Stimulated activated CD8-positive, alpha-beta memory T cell treated with anti-CD3 and anti-CD28 coated beads, Interleukin-2, amount 100 ng/mL, for 1 hour (primary cell): ENCODE measurements around the gene ZBTB46.
"Not testable (repeated sequence)": the region's sequence is repeated elsewhere in the genome, so short reads cannot be mapped to it uniquely, and the experiment has no call there.

Experiments used
- DNase-seq, 2 donors: peaks; one replicate each; pipeline ENCODE4 v3.0.0-alpha.2; 2020; ENCODE audit warnings: low read depth in 2 of 2

The ZBTB46 gene

DNA sequence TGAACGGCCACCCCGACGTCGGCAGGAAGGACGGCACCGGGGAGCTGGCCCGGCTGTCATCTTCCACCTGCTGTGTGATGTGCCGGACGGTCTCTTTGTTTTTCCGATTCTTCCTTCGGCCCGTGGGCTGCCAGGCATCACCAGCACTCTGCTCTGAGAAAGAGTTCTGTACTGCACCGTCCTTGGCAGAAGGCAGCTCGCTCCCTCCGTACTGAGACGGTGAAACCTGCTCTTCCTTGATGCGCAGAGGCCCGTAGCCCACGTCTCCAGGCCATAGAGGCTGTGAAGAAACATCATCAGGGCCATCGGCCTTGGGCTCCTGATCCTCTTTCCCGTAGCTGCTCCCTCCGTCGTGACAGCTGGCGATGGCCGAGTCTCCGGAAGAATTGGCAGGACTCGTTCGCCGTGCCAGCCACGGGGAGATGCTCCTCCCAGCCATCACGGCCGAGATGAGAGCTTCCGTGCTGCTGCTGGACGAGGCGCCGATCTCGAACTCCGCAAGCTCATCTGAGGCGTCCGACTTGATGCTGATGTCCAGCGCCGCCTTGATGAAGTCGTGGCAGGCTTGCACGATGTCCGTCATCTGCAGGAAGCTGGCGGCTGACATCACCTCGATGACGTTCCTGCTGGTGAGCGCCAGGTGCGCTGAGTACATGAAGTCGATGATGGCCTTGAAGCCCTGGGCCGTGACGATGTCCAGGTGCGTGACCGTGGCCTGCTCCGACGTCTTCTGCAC, 41.1 kb downstream of the ZBTB46 start:
- DNase-seq: no peak

DNA sequence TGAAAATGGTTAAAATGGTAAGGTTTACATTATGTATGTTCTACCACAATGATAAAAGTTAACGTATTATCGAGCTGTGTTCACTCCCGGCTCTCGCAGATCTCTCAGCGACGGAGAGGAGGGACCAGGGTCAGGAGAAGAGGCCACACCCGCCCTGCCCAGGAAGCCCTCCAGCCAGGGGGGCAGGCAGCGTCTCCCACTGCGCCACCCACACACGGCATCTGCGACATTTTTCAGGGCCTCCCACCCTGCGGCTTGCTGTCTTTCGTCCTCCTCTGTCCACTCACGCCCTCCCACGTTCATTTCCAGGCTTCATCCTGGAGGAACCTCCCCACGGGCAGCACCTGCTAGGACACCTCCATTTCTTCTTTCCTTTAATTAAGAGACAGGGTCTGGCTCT, 43.3 kb downstream of the ZBTB46 start:
- DNase-seq: no peak

DNA sequence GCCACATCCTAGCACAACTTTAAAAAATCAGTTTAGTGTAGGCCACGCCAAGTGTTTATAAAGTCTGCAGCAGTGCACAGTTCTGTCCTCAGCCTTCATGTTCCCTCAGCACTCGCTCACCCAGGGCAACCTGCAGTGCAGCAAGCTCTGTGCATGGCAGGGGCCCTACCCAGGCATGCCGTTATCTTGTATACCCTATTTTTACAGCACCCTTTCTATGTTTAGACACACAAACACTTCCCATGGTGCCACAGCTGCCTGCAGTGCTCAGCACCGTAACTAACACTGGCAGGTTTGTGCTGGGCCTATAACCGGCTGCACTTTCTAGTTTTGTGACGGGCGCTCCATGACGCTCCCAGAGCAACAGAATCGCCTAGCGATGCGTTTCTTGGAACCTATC, 43.8 kb downstream of the ZBTB46 start:
- no peak for DNase-seq

DNA sequence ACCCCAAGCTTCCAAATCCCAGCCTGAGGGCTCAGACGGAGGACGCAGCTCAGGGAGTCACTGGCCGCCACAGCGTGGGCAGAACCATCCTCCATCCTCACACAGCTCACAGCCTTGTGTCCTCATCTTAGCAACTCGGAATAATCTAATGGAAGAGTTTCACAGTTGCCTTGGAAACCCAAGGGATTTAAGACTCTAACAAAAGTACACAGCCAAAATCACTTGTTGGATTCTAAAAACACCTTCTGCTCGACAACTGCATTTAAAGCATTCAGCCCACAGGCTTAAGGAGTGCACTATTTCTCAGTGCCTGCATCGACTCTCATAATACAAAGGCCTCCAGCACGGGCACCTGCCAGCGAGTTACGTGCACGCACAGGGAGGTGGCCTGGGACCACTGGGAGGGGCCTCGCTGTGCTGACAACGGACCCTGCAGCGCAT, 45.4 kb downstream of the ZBTB46 start:
- no peak for DNase-seq

DNA sequence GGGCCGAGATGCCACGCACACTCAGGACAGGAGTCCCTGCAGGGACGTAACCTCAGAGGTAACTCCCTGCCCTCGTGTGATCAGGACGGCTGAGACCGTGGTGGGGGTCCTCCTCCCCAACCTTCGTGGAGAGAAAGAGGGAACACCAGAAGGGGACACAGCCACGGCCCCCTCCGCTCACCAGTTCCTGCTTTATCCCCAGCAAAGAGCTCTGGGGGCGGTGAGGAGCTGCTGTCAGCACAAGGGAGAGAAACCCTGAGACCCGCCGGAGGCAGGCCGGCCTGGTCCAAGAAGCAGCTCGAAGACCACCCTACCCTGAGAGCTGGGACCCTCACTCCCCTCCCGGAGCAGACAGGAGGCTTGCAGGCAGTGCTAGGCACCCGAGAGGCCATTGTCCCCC, 47.1 kb downstream of the ZBTB46 start:
- no peak for DNase-seq

DNA sequence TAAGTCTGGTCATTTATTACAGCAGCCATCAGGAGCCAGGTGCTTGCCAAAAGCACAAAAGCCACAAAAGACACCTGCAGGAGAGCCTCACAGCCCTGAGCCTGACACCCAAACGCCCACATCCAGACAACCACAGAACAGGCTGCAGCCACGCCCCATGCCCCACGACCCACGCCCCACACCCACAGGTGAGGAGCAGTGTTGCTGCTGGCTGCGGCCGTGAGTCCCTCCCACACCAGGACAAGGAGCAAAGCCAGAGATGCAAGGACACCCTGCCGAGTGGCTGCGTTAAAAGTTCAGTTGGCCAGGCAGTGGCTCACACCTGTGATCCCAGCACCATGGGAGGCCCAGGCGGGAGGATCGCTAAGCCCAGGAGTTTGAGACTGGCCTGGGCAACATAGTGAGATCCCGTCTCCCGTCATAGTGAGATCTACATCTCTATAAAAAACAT, 48.5 kb downstream of the ZBTB46 start:
- no peak for DNase-seq

DNA sequence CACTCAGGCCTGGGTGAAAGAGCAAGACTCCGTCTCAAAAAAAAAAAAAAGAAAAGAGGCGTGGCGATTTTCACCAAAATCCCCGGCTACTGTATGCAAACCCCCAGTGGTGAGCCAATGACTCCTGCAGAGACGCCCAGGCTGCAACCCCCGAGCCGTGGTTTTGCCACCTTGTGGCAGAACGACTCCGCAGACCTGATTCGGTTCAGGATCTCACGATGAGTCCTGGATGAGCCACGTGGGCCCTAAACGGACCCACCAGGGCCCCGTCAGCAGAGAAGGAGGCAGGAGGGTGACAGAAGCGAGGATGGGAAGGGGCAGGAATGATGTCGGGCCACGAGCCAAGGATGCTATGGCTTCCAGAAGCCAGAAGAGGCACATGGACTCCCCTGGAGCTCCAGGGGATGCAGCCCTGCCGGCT, 49.0 kb downstream of the ZBTB46 start:
- peak; percentile 17 to 27 for DNase-seq

DNA sequence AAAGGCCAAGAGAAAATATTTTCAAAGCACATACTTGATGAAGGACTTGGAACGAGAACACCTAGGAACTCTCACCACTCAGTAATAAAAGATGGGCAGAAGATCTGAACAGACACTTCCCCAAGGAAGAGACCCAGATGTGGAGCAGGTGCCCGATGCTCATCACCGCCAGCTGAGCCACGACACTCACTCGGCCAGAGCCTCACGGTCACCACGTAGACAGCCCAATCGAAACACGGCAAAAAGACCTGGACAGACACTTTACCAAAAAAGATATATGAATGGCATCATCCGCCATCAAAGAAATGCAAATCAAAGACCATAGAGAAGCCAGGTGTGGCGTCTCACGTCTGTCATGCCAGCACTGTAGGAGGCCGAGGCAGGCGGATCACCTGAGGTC, 49.9 kb downstream of the ZBTB46 start:
- no peak for DNase-seq

DNA sequence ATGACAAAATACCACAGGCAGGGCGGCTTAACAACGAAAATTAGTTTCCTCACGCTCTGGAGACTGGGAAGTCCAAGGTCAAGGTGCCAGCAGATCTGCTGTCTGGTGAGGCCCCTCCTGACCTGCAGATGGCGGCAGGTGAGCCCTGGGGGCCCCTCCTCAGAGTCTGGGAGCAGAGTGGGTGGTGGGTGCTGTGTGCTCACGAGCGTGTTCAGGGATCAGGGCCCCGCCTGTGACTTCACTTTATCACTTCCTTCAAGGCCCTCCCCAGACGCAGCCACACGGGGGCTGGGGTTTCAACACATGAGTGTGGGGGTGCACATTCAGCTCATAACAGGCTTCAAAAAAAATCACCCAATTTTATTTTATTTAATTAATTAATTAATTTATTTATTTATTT, 52.2 kb downstream of the ZBTB46 start:
- no peak for DNase-seq

DNA sequence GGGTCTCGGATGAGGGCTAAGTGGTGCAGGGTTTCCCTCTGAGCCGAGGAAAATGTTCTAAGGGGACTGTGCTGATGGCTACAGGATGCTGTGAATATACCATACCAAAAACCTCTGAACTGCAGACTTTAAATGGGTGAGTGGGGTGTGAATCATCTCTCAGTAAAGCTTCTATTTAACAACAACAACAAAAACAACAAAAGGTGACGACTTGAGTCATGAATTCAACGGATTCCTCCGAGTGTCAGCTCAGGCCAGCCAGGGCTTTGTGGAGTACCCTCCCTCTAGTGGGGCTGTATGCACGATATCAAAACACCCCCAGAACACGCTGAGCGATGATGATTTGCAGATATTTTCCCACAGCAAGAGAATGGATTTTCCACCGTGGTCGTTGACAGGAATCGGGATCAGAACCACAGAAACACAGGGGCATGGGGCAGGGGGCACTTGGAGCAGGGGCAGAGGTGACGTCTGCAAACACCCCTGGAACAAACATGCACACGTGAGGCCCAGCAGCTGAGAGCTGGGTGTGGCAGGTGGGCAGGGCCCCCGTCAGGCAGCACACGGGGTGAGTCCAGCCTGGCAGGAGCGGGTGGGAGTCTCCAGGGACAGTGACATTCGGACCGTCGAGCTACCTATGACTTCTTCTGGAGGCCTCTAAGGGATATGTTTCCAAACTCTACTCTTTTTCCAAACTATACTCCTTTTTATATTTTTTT, 52.9 kb downstream of the ZBTB46 start:
- no peak for DNase-seq

DNA sequence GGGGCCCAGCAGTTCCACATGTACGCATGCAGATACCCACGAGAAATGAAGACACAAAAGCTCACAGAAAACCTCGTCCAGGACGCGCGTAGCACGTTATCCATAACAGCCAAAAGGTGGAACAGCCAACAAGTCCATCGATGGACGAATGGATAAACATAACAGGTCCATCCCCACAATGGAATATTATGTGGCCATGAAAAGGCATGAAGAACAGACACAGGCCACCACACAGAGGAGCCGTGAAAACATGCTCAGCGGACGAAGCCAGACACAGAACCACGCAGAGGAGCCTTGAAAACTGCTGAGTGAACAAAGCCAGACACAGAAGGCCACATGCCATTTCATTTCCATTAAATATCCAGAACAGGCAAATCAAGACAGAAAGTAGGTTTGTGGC, 53.5 kb downstream of the ZBTB46 start:
- no peak for DNase-seq

DNA sequence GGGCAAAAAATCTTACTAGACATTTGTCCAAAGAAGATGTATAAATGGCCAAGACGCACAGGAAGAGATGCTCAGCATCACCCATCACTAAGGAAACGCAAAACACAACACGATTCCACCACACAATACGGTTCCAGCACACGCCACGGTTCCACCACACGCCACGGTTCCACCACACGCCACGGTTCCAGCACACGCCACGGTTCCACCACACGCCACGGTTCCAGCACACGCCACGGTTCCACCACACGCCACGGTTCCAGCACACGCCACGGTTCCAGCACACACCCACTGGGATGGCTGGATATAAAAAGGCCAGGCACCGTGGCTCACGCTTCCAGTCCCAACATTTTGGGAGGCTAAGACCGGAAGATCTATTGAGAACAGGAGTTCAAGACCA, 54.2 kb downstream of the ZBTB46 start:
- DNase-seq: not testable (repeated sequence)

DNA sequence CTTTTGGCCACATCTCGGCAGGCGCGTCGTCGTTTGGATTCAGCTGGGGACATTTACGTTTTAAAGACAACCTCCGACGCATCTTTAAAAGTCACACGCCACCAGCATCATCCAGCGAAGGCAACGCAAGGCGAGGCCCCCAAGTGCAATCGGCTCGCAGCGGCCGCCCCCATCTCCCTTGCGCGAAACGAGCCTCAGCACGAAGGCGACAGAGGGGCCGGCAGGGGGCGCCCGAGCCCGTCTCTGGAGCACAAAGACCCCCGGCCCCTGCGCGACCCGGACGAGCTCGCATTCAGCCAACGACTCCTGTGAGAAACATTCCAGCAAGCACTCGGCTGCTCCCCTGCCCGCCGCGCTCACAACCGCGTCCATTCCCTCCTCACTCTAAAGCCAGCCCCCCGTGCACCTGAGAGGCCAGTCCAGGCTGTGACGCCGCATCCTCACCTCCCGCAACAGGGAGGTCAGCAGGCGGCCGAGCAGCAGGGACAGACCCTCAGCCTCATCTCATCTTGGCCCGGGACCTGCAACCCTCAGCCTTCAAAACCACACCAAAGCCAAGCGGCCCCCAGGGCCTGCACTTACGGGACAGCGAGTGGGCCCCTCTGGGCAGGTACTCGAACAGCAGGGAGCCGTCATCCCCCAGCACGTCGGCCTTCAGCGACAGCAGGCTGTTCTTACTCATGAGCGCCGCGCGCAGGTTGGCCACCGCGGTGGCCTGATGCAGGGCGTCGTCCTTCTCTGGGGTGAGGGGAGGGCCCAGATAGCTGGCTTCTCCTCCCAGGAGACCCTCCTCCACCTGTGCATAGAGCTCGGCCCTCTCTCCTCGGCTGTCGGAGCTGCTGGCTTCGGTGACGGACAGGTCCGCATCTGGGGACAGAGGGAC, 55.7 kb downstream of the ZBTB46 start:
- no peak for DNase-seq

DNA sequence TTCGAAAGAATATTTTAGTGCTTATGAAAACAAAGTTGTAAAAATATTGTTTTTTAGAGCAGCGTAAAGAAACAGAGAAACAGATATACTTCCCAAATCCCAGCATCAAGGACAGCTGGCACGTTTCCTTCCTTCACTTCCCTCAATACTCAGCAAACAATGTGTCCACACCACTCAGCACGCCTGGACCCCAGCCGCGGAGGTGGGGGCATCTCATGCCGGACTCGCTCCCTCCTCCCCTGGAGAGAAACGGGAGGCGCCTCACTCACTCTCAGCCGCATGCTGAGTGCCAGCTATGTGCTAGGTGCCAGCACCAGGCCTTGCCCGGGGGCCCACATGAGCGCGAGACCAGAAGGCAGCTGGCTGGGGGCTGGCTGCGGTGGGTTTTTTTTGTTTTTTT, 56.8 kb downstream of the ZBTB46 start:
- no peak for DNase-seq

DNA sequence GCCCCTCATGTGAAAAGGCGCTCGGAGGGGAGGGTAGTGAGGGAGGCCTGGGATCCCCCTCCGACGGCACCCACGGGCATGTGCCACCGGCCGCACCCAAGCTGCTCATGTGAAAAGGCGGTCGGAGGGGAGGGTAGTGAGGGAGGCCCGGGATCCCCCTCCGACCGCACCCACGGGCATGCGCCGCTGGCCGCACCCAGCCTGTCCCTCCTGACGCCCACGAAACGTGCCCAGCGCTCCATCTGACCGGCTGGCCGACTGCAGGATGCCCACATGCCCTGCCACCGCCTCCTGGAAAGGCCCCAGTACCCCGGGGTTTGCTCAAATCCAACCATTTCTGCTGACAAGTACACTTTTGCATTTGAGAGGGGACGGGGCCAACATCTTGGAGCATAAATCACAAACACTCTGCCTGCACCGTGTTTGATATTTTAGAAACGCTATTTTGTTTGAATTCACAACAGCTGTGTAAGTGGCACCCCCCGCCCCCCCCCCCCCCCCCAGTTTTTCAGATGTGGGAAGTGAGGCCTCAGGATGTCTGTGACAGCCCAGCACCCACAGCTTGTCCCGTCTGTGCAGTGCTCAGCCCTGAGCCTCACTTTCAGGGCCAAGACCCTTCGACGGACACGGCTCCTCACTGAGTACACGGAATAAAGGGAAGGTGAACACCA, 57.4 kb downstream of the ZBTB46 start:
- DNase-seq: no peak

DNA sequence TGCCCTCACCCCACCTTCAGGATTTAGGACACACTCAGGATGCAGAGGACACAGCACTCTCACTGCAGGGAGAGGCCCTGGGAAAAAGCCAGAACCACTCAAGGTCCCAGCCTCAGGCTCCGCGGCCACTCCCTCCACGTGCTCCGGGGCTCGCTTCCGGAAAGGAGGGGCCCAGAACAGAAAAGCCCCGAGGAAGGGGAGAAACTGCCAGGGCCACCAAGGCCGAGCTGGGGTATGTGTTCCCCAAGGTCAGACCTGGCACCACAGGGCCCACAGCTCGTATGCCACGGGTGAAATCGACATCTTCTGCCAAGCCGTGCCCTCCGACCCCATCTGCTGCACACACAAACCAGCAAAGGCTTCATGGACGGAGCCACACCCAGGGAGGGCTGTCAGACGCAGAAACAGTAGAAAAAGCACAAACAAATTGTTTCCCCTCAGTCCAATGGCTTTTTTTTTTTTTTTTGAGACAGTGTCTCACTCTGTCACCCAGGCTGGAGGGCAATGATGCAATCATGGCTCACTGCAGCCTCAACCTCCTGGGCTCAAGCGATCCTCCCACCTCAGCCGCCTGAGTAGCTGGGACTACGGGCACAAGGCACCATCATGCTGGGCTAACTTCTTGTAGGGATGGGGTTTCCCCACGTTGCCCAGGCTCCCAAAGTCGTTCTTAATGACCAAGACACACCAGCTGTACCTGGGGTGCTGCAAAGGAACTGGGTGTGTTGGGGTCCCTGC, 58.1 kb downstream of the ZBTB46 start:
- no peak for DNase-seq

DNA sequence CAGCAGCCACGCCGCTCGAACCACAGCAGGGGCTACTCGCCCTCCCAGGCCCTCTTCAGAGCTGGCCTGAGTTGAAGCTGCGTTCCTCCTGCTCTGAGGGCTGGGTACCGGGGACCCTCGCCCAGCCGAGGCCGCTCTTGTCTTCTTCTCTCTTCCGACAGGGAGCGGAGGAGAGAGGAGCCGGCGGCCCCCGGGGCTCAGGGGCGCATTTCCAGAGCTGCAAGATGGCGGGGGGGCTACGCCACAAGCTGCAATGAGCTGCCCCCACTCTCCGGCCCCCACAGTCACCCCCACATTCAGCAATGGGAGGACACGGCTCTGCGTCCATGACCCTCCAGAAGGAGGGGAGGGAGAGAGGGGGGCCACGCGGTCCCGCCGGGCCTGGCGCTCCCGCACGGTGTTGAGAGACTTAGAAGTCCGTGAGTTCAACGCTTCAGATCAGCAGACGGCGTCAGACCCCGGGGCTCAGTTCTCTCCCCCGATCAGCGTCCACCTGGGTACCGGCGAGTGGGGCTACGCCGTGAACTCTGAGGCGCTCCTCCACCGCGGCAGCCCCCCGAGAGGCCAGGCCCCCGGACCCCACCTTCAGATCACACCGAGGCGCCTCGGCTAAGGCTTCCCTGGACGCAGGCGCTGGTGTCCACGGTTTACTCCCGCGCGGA, 59.9 kb downstream of the ZBTB46 start:
- no peak for DNase-seq

DNA sequence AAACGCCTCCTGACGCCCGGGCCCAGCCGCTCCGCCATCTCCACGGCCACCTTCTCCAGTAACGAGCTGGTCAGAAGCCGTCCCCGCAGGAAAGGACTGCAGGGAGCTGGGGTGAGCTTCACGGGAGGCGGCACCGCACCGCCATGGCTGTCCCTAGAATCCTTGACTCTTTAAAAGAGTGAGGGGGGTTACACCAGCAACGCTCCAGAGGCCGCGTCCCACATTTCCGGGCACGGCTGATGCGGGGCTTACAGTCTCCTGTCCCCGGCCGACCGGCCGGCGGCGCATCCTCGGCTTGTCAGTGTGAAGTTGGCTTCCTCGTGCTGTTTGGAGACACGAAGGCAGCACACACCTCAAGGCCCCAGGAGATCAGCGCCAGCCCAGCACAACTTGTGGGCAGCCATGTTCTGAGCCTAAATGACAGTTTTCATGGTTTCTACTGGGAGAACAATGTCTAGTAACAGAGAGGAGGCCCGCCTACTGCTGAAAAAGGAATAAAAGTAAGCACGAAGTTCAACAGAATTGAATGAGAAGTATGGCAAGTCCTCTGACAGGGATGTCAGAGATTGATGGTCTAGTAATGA, 61.1 kb downstream of the ZBTB46 start:
- no peak for DNase-seq

DNA sequence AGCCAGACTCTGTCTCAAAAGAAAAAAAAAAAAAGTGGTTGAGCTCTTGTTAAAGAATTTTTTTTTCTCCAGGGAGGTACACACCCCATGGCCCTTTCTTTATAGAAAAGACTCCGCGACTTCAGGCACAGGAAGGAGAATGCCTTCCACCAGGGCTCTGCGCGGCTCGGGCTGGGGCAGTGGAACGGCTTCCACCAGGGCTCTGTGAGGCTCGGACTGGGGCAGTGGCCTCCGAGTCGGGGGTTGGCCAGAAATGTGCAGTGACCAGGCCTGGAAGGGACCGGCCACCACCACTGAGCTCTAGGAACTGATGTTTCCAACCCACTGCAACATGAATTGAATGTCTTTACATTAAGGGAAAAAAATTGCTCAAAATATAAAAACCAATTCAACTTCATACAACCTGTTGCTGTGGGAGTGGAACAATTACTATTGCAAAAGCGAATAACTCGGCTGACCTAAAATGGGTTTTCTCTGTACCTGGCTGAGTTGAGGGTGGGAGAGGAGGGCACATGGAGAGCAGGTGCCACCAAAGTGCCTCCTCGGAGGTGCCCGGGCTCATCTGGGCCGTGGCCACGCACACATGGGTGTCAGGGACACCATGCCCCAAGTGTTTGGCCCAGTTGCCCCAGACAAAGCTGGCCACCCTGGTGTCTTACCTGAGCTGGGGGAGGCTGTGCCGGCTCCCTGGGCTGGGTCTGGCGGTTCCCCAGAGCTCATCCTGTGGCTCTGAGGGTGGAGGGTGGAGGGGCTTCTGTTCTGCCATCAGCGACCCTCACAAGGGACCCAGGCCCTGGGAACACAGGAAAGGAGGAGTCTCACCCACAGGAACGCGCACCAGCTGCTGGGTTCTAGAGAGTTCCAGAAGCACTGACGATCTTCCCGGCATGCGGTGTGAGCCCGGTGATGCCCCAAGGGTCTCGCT, 62.2 kb downstream of the ZBTB46 start:
- no peak for DNase-seq
